BLaER1 treated with 17β-estradiol and CSF1 and Interleukin-3, amounts not matched to agents 10 nM and 100 nM (cell line): Measurements from ENCODE around the gene VWC2.

Experiments
- H3K27ac ChIP-seq, 11 experiments: shearing (Covaris generic); formaldehyde crosslinking; 2 replicates each; pipeline ENCODE4 v1.8.1; 2022
- H3K27me3 ChIP-seq, 11 experiments: shearing (Covaris generic); formaldehyde crosslinking; 2 replicates each; pipeline ENCODE4 v1.8.1; 2022
- H3K36me3 ChIP-seq, 11 experiments: shearing (Covaris generic); formaldehyde crosslinking; 2 replicates each; pipeline ENCODE4 v1.8.1; 2022
- H3K4me1 ChIP-seq, 10 experiments: shearing (Covaris generic); formaldehyde crosslinking; 2 replicates each; pipeline ENCODE4 v1.8.1; 2022
- H3K4me2 ChIP-seq, 11 experiments: shearing (Covaris generic); formaldehyde crosslinking; 2 replicates each; pipeline ENCODE4 v1.8.1; 2022
- H3K4me3 ChIP-seq, 10 experiments: shearing (Covaris generic); formaldehyde crosslinking; 2 replicates each; pipeline ENCODE4 v1.8.1; 2022
- H3K9ac ChIP-seq, 11 experiments: shearing (Covaris generic); formaldehyde crosslinking; 2 replicates each; pipeline ENCODE4 v1.8.1; 2022
- H3K9me3 ChIP-seq, 11 experiments: shearing (Covaris generic); formaldehyde crosslinking; replicated peaks in 1 of 11; 2 replicates each; pipeline ENCODE4 v1.8.1; 2022
- H4K20me1 ChIP-seq, 11 experiments: shearing (Covaris generic); formaldehyde crosslinking; 2 replicates each; pipeline ENCODE4 v1.8.1; 2022
- Cebpa-rat ChIP-seq, 11 experiments: shearing (Covaris generic); IDR thresholded peaks; 2 replicates each; pipeline ENCODE4 v1.8.1; 2022

Gene VWC2

GRCh38 chr7:49931627-49932026 is 158.2 kb downstream of the VWC2 start:
- 0 out of 22 replicates have a peak, but pooled peaks cover 0 to 5% (median 0%) of the 10 kb centered on the region in 11 experiments for H3K36me3 ChIP-seq
- H3K4me2 ChIP-seq = no peak overlapping the region
- H3K27me3 ChIP-seq = no peaks in the 10 kb centered on the region
- no peak for TF ChIP-seq Cebpa-rat (IDR thresholded peaks at IDR 0.05)
- peaks cover 23 to 40% (median 28%) of the 10 kb centered on the region in 11 experiments for H3K9me3 ChIP-seq
- H3K4me3 ChIP-seq = no peak overlapping the region
- no peak overlapping the region for H3K27ac ChIP-seq
- no peak overlapping the region for H3K9ac ChIP-seq
- H4K20me1 ChIP-seq = no peaks in the 10 kb centered on the region
- peaks cover 0 to 9% (median 5%) of the 10 kb centered on the region in 10 experiments; a peak in 8 of 20 replicates for H3K4me1 ChIP-seq

GRCh38 chr7:49937608-49938007 is 164.2 kb downstream of the VWC2 start:
- Histone ChIP-seq H4K20me1 (no peaks in the 10 kb centered on the region), H3K4me1 (no peaks in the 10 kb centered on the region), H3K9ac (no peak overlapping the region), H3K4me2 (no peak overlapping the region), H3K36me3 (no peaks in the 10 kb centered on the region), H3K27me3 (no peaks in the 10 kb centered on the region), H3K4me3 (no peak overlapping the region), H3K27ac (no peak overlapping the region), H3K9me3 (peaks cover 3 to 11% (median 3%) of the 10 kb centered on the region in 11 experiments)
- no peak for TF ChIP-seq Cebpa-rat (IDR thresholded peaks at IDR 0.05)
